Upper lobe of left lung (tissue), 4 donors: Measurements from ENCODE around the gene UTP25.

Experiments used
- POLR2A ChIP-seq, 4 donors: fragments of 450-650 bp; IDR thresholded peaks; one replicate each; pipeline ENCODE4 v1.5.1; 2016 to 2017; ENCODE audit warnings: antibody characterized with exemption in 4 of 4, mild to moderate bottlenecking in 2 of 4
- TF ChIP-seq, protein P1 (sequence below), 6 experiments: fragments of 450-650 bp in 4 of 6; fragments of 200-600 bp in 2 of 6; sonication (generic) in 2 of 6; IDR thresholded peaks; one replicate each; pipeline ENCODE4 v1.5.1; 2016 to 2019; ENCODE audit warnings: antibody characterized with exemption in 6 of 6

DNA sequence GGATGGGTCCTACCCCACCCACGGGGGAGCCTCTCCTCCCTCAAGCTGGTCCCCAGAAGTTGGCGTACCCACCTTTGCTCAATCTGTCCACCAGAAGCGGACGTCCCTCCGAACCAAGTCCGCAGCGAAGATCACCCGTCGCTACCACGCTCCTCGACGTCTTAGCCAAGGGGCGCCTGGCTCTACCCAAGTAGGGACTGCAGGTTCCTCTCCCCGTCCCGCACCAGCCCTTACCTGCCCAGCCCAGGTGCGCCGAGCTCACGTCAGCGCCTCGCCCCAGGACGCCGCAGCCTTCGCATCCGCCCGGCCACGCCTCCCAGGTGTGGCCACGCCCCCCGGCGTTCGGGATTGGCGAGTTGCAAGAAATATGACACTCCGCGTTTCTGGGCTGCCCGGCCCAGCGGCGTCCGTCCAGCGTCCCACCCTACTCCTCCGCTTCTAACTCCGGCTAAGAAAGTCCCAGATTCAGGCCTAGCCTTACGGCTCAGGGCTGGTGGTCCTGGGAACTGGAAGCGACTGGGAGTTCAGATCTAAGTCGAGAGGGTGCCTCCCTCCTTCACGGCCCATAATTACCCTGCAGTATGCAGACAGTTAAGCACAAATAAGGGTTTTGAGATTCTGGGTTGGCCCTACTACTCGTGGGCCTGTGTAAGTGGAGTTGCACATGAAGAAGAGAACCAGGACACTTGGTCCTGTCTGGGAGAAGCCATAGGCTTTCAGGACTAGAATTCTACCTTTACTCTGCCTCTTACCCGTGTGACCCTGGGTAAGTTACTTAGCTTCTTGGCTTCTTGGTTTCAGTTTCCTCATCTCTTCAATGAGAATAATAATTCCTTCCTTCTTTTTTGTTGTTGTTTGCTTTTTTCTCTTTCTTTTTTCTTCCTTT is 21.7 kb upstream of the UTP25 start, which contains the start of gene IRF6:
- TF ChIP-seq POLR2A (IDR thresholded peaks at IDR 0.05): peak in 3 of 4 donors; percentile 67 to 92 (median 76)
- TF ChIP-seq, protein P1, sequence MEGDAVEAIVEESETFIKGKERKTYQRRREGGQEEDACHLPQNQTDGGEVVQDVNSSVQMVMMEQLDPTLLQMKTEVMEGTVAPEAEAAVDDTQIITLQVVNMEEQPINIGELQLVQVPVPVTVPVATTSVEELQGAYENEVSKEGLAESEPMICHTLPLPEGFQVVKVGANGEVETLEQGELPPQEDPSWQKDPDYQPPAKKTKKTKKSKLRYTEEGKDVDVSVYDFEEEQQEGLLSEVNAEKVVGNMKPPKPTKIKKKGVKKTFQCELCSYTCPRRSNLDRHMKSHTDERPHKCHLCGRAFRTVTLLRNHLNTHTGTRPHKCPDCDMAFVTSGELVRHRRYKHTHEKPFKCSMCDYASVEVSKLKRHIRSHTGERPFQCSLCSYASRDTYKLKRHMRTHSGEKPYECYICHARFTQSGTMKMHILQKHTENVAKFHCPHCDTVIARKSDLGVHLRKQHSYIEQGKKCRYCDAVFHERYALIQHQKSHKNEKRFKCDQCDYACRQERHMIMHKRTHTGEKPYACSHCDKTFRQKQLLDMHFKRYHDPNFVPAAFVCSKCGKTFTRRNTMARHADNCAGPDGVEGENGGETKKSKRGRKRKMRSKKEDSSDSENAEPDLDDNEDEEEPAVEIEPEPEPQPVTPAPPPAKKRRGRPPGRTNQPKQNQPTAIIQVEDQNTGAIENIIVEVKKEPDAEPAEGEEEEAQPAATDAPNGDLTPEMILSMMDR (IDR thresholded peaks at IDR 0.05): no peak
